Suprapubic skin (tissue), 4 donors: Measurements from ENCODE around the gene EXOC6. TPM values are rescaled to one million over a fixed set of nuclear protein-coding genes. Genes with fewer than 3 reads are reported as not detected.

Source experiments
- DNase-seq, 2 donors: peaks; one replicate each; pipeline ENCODE4 v3.0.0-alpha.2; 2019; ENCODE audit warnings: low spot score in 2 of 2
- H3K27ac ChIP-seq: fragments of 200-600 bp; sonication (generic); one replicate; pipeline ENCODE4 v1.5.1; 2019
- H3K27me3 ChIP-seq: fragments of 200-600 bp; sonication (generic); one replicate; pipeline ENCODE4 v1.5.1; 2019
- H3K36me3 ChIP-seq: fragments of 200-600 bp; sonication (generic); one replicate; pipeline ENCODE4 v1.5.1; 2019
- H3K4me1 ChIP-seq: fragments of 200-600 bp; sonication (generic); one replicate; pipeline ENCODE4 v1.5.1; 2019
- H3K4me3 ChIP-seq: fragments of 200-600 bp; sonication (generic); one replicate; pipeline ENCODE4 v1.5.1; 2019; ENCODE audit warnings: mild to moderate bottlenecking
- H3K9me3 ChIP-seq: fragments of 200-600 bp; sonication (generic); one replicate; pipeline ENCODE4 v1.5.1; 2019
- EP300 ChIP-seq: sonication (generic); formaldehyde crosslinking; IDR thresholded peaks from one replicate; pipeline ENCODE4 v1.6.1; 2017; ENCODE audit warnings: antibody characterized with exemption
- POLR2A ChIP-seq, 2 donors: fragments of 450-650 bp; IDR thresholded peaks; one replicate each; pipeline ENCODE4 v1.6.1; 2017; ENCODE audit warnings: antibody characterized with exemption in 2 of 2, mild to moderate bottlenecking in 2 of 2, moderate library complexity in 2 of 2
- POLR2AphosphoS5 ChIP-seq, 3 donors: sonication (generic); formaldehyde crosslinking; IDR thresholded peaks; one replicate each; pipeline ENCODE4 v1.6.1; 2017; ENCODE audit warnings: antibody characterized with exemption in 3 of 3
- WGBS: methylation state at CpG from one replicate; pipeline ENCODE4 v1.1.5; 2018; 5-methylcytosine and 5-hydroxymethylcytosine counted together
- total RNA-seq, 4 donors: library from RNA; depleted of rRNA; stranded (reverse); fragments of >200 nt; gene quantifications; one replicate each; pipeline ENCODE4 v1.1.0, GENCODE V29; 2016
- TF ChIP-seq, protein P1 (sequence below), 2 donors: fragments of 200-600 bp in 1 of 2; fragments of 450-650 bp in 1 of 2; sonication (generic) in 1 of 2; IDR thresholded peaks; one replicate each; pipeline ENCODE4 v1.5.1; 2016 to 2019; ENCODE audit warnings: antibody characterized with exemption in 2 of 2, mild to moderate bottlenecking in 1 of 2, moderate library complexity in 1 of 2

The EXOC6 gene
- total RNA-seq, 4 donors from 2014 or later: 5.0 to 9.3 (median 8.3) TPM

DNA sequence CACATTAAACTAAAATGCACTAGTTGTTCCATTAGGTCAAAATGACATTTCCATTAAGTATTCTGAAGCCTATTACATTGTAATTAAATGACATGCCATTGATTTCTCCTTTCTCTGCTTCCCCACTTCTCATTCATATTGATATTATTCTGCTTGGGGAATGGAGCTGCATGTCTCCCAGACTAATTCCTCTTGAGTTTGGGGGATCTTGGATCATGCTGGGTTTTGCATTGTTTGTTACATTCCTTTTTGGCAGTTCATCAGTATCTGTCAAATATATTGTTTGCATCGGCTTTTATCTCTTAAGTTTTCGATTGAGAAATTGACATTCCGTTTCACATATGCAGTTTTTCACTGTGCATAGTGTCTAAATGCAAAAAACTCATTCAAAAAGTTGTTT is 147.2 kb downstream of the EXOC6 start:
- Histone ChIP-seq H3K36me3 (no peaks in the 10 kb centered on the region), H3K4me3 (no peak overlapping the region), H3K4me1 (no peaks in the 10 kb centered on the region), H3K27me3 (no peaks in the 10 kb centered on the region), H3K27ac (no peak overlapping the region), H3K9me3 (no peaks in the 10 kb centered on the region)
- WGBS: 77% methylated on average over 3 of the region's 3 CpGs
- no peak for DNase-seq
- TF ChIP-seq, protein P1, sequence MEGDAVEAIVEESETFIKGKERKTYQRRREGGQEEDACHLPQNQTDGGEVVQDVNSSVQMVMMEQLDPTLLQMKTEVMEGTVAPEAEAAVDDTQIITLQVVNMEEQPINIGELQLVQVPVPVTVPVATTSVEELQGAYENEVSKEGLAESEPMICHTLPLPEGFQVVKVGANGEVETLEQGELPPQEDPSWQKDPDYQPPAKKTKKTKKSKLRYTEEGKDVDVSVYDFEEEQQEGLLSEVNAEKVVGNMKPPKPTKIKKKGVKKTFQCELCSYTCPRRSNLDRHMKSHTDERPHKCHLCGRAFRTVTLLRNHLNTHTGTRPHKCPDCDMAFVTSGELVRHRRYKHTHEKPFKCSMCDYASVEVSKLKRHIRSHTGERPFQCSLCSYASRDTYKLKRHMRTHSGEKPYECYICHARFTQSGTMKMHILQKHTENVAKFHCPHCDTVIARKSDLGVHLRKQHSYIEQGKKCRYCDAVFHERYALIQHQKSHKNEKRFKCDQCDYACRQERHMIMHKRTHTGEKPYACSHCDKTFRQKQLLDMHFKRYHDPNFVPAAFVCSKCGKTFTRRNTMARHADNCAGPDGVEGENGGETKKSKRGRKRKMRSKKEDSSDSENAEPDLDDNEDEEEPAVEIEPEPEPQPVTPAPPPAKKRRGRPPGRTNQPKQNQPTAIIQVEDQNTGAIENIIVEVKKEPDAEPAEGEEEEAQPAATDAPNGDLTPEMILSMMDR (IDR thresholded peaks at IDR 0.05): no peak
- TF ChIP-seq POLR2A (IDR thresholded peaks at IDR 0.05) (no peak), EP300 (no peak), POLR2AphosphoS5 (IDR thresholded peaks at IDR 0.05) (no peak)

DNA sequence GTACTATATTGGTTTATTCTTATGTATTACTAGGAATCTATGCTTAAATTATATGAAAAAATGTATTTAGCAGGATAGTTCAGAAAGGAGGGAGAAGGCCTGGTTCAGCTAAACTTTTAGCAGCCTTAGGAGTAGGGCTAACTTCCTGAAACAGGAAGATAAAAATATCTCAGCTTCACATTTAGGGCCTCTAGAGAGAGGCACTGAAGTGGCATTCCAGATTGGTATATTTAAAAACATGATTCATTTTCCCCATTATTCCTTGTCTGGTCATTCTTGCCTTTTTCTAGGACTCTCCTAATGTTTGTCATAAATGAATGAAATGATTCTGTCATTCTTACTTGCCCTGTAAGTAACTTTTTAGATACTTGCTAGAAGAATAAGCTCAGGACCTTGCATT is 149.3 kb downstream of the EXOC6 start:
- no peak for DNase-seq
- Histone ChIP-seq H3K27me3 (no peaks in the 10 kb centered on the region), H3K9me3 (no peaks in the 10 kb centered on the region), H3K27ac (no peak overlapping the region), H3K4me1 (no peaks in the 10 kb centered on the region), H3K36me3 (no peaks in the 10 kb centered on the region), H3K4me3 (no peak overlapping the region)
- TF ChIP-seq POLR2AphosphoS5 (IDR thresholded peaks at IDR 0.05) (no peak), POLR2A (IDR thresholded peaks at IDR 0.05) (no peak), EP300 (no peak)
- TF ChIP-seq, protein P1 (IDR thresholded peaks at IDR 0.05): no peak

DNA sequence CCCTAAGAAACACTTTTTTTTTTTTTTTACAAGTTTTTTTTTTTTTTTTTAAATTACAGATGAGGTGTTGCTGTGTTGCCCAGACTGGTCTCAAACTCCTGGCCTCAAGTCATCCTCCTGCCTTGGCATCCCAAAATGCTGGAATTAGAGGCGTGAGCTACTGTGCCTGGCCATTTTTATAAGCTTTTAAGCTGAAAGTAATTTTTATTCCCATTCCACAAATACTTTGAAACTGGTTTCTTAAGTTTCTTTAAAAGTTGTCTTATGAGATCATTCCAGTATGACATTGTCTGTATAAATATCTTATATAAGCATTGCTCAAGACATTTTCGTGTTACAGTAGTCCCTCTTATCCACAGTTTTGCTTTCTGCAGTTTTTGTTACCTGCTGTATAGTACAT is 150.9 kb downstream of the EXOC6 start:
- Histone ChIP-seq H3K36me3 (no peaks in the 10 kb centered on the region), H3K4me1 (no peaks in the 10 kb centered on the region), H3K9me3 (no peaks in the 10 kb centered on the region), H3K27ac (no peak overlapping the region), H3K4me3 (no peak overlapping the region), H3K27me3 (no peaks in the 10 kb centered on the region)
- DNase-seq: no peak
- 89% methylated on average over 2 of the region's 2 CpGs for WGBS
- no peak for TF ChIP-seq EP300
- TF ChIP-seq POLR2A (IDR thresholded peaks at IDR 0.05): no peak
- TF ChIP-seq, protein P1 (IDR thresholded peaks at IDR 0.05): no peak
- TF ChIP-seq POLR2AphosphoS5 (IDR thresholded peaks at IDR 0.05): no peak

DNA sequence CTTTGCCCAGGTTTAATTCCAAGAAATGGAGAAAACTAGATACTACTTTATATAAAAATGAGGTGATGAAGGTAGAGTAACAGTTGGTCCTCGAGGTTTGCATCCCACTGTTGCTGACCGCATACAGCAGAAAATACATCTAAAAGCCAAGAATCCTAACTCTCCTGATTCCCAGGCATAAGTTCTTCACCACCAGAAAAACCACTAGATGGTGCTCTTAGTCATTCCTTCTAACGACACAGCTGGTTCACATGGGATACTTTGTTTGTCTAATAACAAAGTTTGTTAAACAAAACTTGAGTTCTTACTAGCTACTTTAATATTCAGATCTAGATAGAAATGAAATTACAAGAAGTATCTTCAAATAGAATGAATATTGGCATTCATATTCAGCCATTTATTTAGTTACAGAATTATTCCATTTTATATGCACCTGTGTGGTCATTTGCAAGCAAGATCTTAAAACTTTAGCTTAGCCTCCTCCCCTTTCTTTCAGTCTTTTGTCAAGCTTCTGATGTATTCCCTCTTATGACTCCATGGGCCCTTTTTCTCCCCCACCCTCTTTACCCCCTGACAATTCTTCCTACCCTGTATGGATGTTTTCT is 158.2 kb downstream of the EXOC6 start:
- 9% methylated on average over 3 of the region's 3 CpGs for WGBS
- Histone ChIP-seq H3K9me3 (no peaks in the 10 kb centered on the region), H3K27ac (no peak overlapping the region), H3K4me3 (no peak overlapping the region), H3K36me3 (no peaks in the 10 kb centered on the region), H3K4me1 (no peaks in the 10 kb centered on the region), H3K27me3 (no peaks in the 10 kb centered on the region)
- TF ChIP-seq, protein P1 (IDR thresholded peaks at IDR 0.05): peak in 1 of 2 donors; percentile 33
- TF ChIP-seq POLR2A (IDR thresholded peaks at IDR 0.05): no peak
- no peak for TF ChIP-seq POLR2AphosphoS5 (IDR thresholded peaks at IDR 0.05)
- no peak for TF ChIP-seq EP300
- DNase-seq: no peak

DNA sequence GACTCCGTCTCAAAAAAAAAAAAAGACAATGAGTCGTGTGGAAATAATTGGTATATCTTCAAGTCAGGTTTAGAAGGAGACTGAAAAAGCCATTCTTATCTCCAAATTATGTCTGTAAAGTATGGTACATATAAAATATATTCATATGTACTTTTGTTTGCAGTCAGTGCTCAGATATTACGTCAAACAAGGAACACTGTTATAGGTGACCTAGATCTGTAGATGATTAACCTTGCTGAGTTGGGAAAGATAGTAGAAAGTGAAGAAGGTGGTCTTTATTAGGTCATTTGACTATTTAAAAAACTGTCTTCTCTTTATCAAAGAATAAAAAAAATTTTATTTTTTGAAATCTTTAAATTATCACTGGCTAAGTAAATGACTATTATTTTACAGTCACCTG is 167.4 kb downstream of the EXOC6 start:
- no peaks in the 10 kb centered on the region for H3K9me3 ChIP-seq
- H3K27me3 ChIP-seq: no peaks in the 10 kb centered on the region
- H3K4me3 ChIP-seq: no peak overlapping the region
- no peaks in the 10 kb centered on the region for H3K4me1 ChIP-seq
- TF ChIP-seq POLR2AphosphoS5 (IDR thresholded peaks at IDR 0.05) (no peak), POLR2A (IDR thresholded peaks at IDR 0.05) (no peak), EP300 (no peak)
- H3K27ac ChIP-seq: no peak overlapping the region
- H3K36me3 ChIP-seq: no peaks in the 10 kb centered on the region
- no peak for DNase-seq
- 92% methylated on average over 3 of the region's 3 CpGs for WGBS
